ENCODE results near the gene LSM14A. TPM values are rescaled to one million over a fixed set of nuclear protein-coding genes. Genes with fewer than 3 reads are reported as not detected.

LSM14A gene
- total and polyA plus RNA-seq, 9 of the 15 experiments (the other 6 are each of a cell fraction or from before 2014, with no cell fraction given): 19.5 to 150 (median 95.1) TPM

GRCh38 chr19:34276614-34277013 is 104.3 kb downstream of the LSM14A start:
- peaks cover 3% of the 10 kb centered on the region for H3K9me1 ChIP-seq (ENCODE audit: control insufficient read depth, insufficient read depth, low read length)
- 68% methylated on average over 4 of the region's 4 CpGs for WGBS (ENCODE audit: insufficient coverage, low coverage, missing lambda C conversion rate)
- TF ChIP-seq CBFA2T3 (IDR thresholded peaks at IDR 0.05) (peak; percentile 8; the same call in 1 of the 2 replicates), NR0B1 (IDR thresholded peaks at IDR 0.05; ENCODE audit: partially characterized antibody) (no peak)
- H3K79me2 ChIP-seq (ENCODE audit: control insufficient read depth, insufficient read depth, low read length): 0 out of 3 replicates have a peak, but pooled peaks cover 2% of the 10 kb centered on the region
- H2AFZ ChIP-seq (ENCODE audit: low read depth, low read length): no peak overlapping the region
- no peaks in the 10 kb centered on the region; a peak in 1 of 5 replicates for H3K27me3 ChIP-seq (ENCODE audit: control insufficient read depth in 2 of 2, insufficient read depth in 2 of 2, low read length in 2 of 2)
- in situ Hi-C loops (cut with MboI): no loop called here
- no peak overlapping the region for H3K4me3 ChIP-seq
- peaks cover 11% of the 10 kb centered on the region for H4K20me1 ChIP-seq (replicated peaks; ENCODE audit: control insufficient read depth, insufficient read depth, low read length)
- ChIA-PET CTCF (ENCODE audit: low intra/inter-chr PET ratio) (no interaction called here), POLR2A (interaction anchor here (0.7 to 1.0 kb wide), 3 partner anchors 11 to 224 kb away, joined by 3 read pairs; no protein-coding TSS in a partner anchor)
- no peaks in the 10 kb centered on the region for H3K9me3 ChIP-seq (replicated peaks; ENCODE audit: control insufficient read depth, insufficient read depth, low read depth, low read length)
- no peaks in the 10 kb centered on the region; the same call in 2 of the 3 replicates for H3K36me3 ChIP-seq (ENCODE audit: control insufficient read depth, insufficient read depth, low read length)
- peak overlapping the region in 1 of 2 experiments; percentile 36; a peak in 1 of 4 replicates for H3K9ac ChIP-seq (ENCODE audit: insufficient read depth in 1 of 2, low read depth in 2 of 2, low read length in 2 of 2)
- BruUV-seq (replicated peaks): no TSS peak
- peaks cover 0 to 4% of the 10 kb centered on the region in 2 experiments; a peak in 2 of 5 replicates for H3K4me1 ChIP-seq (replicated peaks in 1 of 2; ENCODE audit: control insufficient read depth in 2 of 2, insufficient read depth in 2 of 2, low read length in 2 of 2)
- ATAC-seq: no peak
- intact Hi-C loops (cut with micrococcal nuclease): no loop called here
- no peak for FAIRE-seq
- H3K4me2 ChIP-seq (ENCODE audit: insufficient read depth, low read length): no peak overlapping the region
- no peak for DNase-seq (ENCODE audit: extremely low read depth in 1 of 4, low spot score in 3 of 4)
- no peak overlapping the region for H3K27ac ChIP-seq (ENCODE audit: extremely low read depth, low read depth, low read length)

GRCh38 chr19:34277244-34277643 is 104.9 kb downstream of the LSM14A start:
- Histone ChIP-seq H3K4me1 (replicated peaks in 1 of 2; ENCODE audit: control insufficient read depth in 2 of 2, insufficient read depth in 2 of 2, low read length in 2 of 2) (peaks cover 0 to 4% of the 10 kb centered on the region in 2 experiments; a peak in 2 of 5 replicates), H3K9ac (ENCODE audit: insufficient read depth in 1 of 2, low read depth in 2 of 2, low read length in 2 of 2) (no peak overlapping the region), H3K79me2 (ENCODE audit: control insufficient read depth, insufficient read depth, low read length) (0 out of 3 replicates have a peak, but pooled peaks cover 2% of the 10 kb centered on the region), H4K20me1 (replicated peaks; ENCODE audit: control insufficient read depth, insufficient read depth, low read length) (peaks cover 11% of the 10 kb centered on the region), H3K4me3 (no peak overlapping the region), H3K27ac (ENCODE audit: extremely low read depth, low read depth, low read length) (no peak overlapping the region), H3K36me3 (ENCODE audit: control insufficient read depth, insufficient read depth, low read length) (no peaks in the 10 kb centered on the region; the same call in 2 of the 3 replicates), H3K9me3 (replicated peaks; ENCODE audit: control insufficient read depth, insufficient read depth, low read depth, low read length) (no peaks in the 10 kb centered on the region), H3K27me3 (ENCODE audit: control insufficient read depth in 2 of 2, insufficient read depth in 2 of 2, low read length in 2 of 2) (no peaks in the 10 kb centered on the region; a peak in 1 of 5 replicates), H2AFZ (ENCODE audit: low read depth, low read length) (no peak overlapping the region), H3K4me2 (ENCODE audit: insufficient read depth, low read length) (no peak overlapping the region), H3K9me1 (ENCODE audit: control insufficient read depth, insufficient read depth, low read length) (peaks cover 3% of the 10 kb centered on the region)
- DNase-seq (ENCODE audit: extremely low read depth in 1 of 4, low spot score in 3 of 4): no peak
- intact Hi-C loops (cut with micrococcal nuclease) (no loop called here), in situ Hi-C loops (cut with MboI) (no loop called here)
- CTCF ChIA-PET (ENCODE audit: low intra/inter-chr PET ratio): no interaction called here
- no peak for FAIRE-seq
- WGBS (ENCODE audit: insufficient coverage, low coverage, missing lambda C conversion rate): 25% methylated on average over 4 of the region's 4 CpGs
- no TSS peak for BruUV-seq (replicated peaks)
- POLR2A ChIA-PET: interaction anchor here (0.7 to 1.0 kb wide), 3 partner anchors 10 to 223 kb away, joined by 3 read pairs; no protein-coding TSS in a partner anchor
- no peak for ATAC-seq
- no peak for TF ChIP-seq NCOA1 (IDR thresholded peaks at IDR 0.05; ENCODE audit: low read depth)
- no peak for TF ChIP-seq HMG20A (CRISPR knock-in tag; conservative IDR thresholded peaks at IDR 0.05)
- TF ChIP-seq SNAPC5 (CRISPR knock-in tag; IDR thresholded peaks at IDR 0.05): no peak
- no peak for TF ChIP-seq HMGN3 (IDR thresholded peaks at IDR 0.05; ENCODE audit: borderline replicate concordance, extremely low read depth, insufficient read length, low read depth, low read length)
- TF ChIP-seq RBM15 (IDR thresholded peaks at IDR 0.05; ENCODE audit: insufficient read depth, low read length): no peak
- no peak for TF ChIP-seq THAP7 (CRISPR knock-in tag; IDR thresholded peaks at IDR 0.05)
- no peak for TF ChIP-seq E2F1 (CRISPR knock-in tag; IDR thresholded peaks at IDR 0.05)
- no peak for TF ChIP-seq CHD2 (IDR thresholded peaks at IDR 0.05; ENCODE audit: low read depth, low read length)
- TF ChIP-seq RB1 (IDR thresholded peaks at IDR 0.05; ENCODE audit: low read depth): no peak

All from K562 (cell line).